Inflammatory macrophage treated with lipopolysaccharide for 4 hours (primary cell): Measurements from ENCODE around the gene GBP3.
"Not testable (repeated sequence)": the region's sequence is repeated elsewhere in the genome, so short reads cannot be mapped to it uniquely, and the experiment has no call there.

Source experiments
- DNase-seq: peaks from one replicate; pipeline ENCODE4 v3.0.0-alpha.2; 2020

The GBP3 gene

GRCh38 chr1:88974616-88975172, 48.0 kb downstream of the GBP3 start:
- not testable (repeated sequence) for DNase-seq

GRCh38 chr1:88973520-88974137, 49.0 kb downstream of the GBP3 start:
- DNase-seq: peak; percentile 46

GRCh38 chr1:88961647-88962275, 60.9 kb downstream of the GBP3 start:
- no peak for DNase-seq

- no peak for DNase-seq
Measured at GRCh38 chr1:88961081-88961480, 61.6 kb downstream of the GBP3 start.
